H1 (cell line): ENCODE measurements around the gene GRAMD2A. TPM values are rescaled to one million over a fixed set of nuclear protein-coding genes. Genes with fewer than 3 reads are reported as not detected.
A peak's percentile ranks its signal among the peaks of the same experiment; 100 is the strongest.

Source experiments
- CTCF ChIA-PET: fragments of 300-600 bp; sonication (Branson Sonifier 250); formaldehyde crosslinking; loops from one replicate; lab custom pipeline; 2021; ENCODE audit not compliant: partially characterized antibody; lab: Charles Lee
- POLR2A ChIA-PET: fragments of 300-600 bp; sonication (Branson Sonifier 250); formaldehyde crosslinking; loops from one replicate; lab custom pipeline; 2021; ENCODE audit warnings: inconsistent platforms; ENCODE audit not compliant: partially characterized antibody; lab: Charles Lee
- DNase-seq, 2 experiments: peaks; one replicate each; pipeline versions ENCODE4 v3.0.0 to v3.0.0-alpha.2; 2010 to 2022; ENCODE audit warnings: low spot score in 2 of 2, low read depth in 1 of 2, mixed read lengths in 1 of 2
- FAIRE-seq: peaks from 2 replicates; lab custom pipeline; 2011; peaks lifted over from hg19 to GRCh38; lab: Jason Lieb, UNC
- H2AFZ ChIP-seq: 2 replicates; pipeline ENCODE4 v1.8.1; 2012; ENCODE audit warnings: low read length, inconsistent platforms
- H2AK5ac ChIP-seq: 2 replicates; pipeline ENCODE4 v1.6.1; 2013; ENCODE audit warnings: low read depth, low read length
- H2BK120ac ChIP-seq: replicated peaks from 2 replicates; pipeline ENCODE3; 2013; ENCODE audit warnings: low read depth, low read length, inconsistent platforms
- H2BK12ac ChIP-seq: 2 replicates; pipeline ENCODE4 v1.6.1; 2013; ENCODE audit warnings: low read depth, low read length
- H2BK15ac ChIP-seq: 2 replicates; pipeline ENCODE4 v1.6.1; 2013; ENCODE audit warnings: low read length
- H2BK20ac ChIP-seq: 2 replicates; pipeline ENCODE4 v1.6.1; 2013; ENCODE audit warnings: low read length
- H2BK5ac ChIP-seq: 2 replicates; pipeline ENCODE4 v1.6.1; 2013; ENCODE audit warnings: low read depth, low read length
- H3K14ac ChIP-seq: 2 replicates; pipeline ENCODE4 v1.6.1; 2013; ENCODE audit warnings: inconsistent platforms; ENCODE audit not compliant: insufficient read length
- H3K18ac ChIP-seq: 2 replicates; pipeline ENCODE4 v1.6.1; 2013; ENCODE audit warnings: low read length; ENCODE audit errors: extremely low read depth
- H3K23ac ChIP-seq: 2 replicates; pipeline ENCODE4 v1.6.1; 2013; ENCODE audit warnings: inconsistent platforms; ENCODE audit not compliant: insufficient read length
- H3K23me2 ChIP-seq: 2 replicates; pipeline ENCODE4 v1.6.1; 2013; ENCODE audit warnings: low read depth, low read length
- H3K27ac ChIP-seq: 2 replicates; pipeline ENCODE4 v1.6.1; 2011; ENCODE audit warnings: low read depth, low read length, inconsistent platforms
- H3K27me3 ChIP-seq, 4 experiments: replicated peaks in 1 of 4; 1 replicate in 1 of 4; 2 replicates in 3 of 4; pipeline versions ENCODE4 v1.6.1 to v1.8.1; 2011 to 2013; ENCODE audit warnings: low read length in 3 of 4, mild to moderate bottlenecking in 3 of 4, inconsistent platforms in 2 of 4, mixed read lengths in 2 of 4, moderate library complexity in 1 of 4; ENCODE audit not compliant: control insufficient read depth in 3 of 4, insufficient read depth in 3 of 4; ENCODE audit errors: extremely low read depth in 1 of 4
- H3K36me3 ChIP-seq, 4 experiments: 2 replicates each; pipeline versions ENCODE4 v1.6.1 to v1.8.1; 2011 to 2013; ENCODE audit warnings: mild to moderate bottlenecking in 4 of 4, low read length in 3 of 4, moderate library complexity in 2 of 4, control low read depth in 1 of 4, inconsistent platforms in 1 of 4; ENCODE audit not compliant: insufficient read depth in 4 of 4, control insufficient read depth in 2 of 4
- H3K4ac ChIP-seq: replicated peaks from 2 replicates; pipeline ENCODE3; 2013; ENCODE audit warnings: low read length, low read depth, mixed read lengths, inconsistent platforms; ENCODE audit not compliant: insufficient read length
- H3K4me1 ChIP-seq, 4 experiments: replicated peaks in 1 of 4; 1 replicate in 1 of 4; 2 replicates in 3 of 4; pipeline versions ENCODE4 v1.6.1 to v1.8.1; 2011 to 2013; ENCODE audit warnings: low read length in 3 of 4, inconsistent platforms in 2 of 4, mixed read lengths in 1 of 4; ENCODE audit not compliant: insufficient read depth in 4 of 4, control insufficient read depth in 3 of 4
- H3K4me2 ChIP-seq, 2 experiments: 2 replicates each; pipeline versions ENCODE4 v1.6.1 to v1.8.1; 2011 to 2013; ENCODE audit warnings: low read depth in 2 of 2, low read length in 2 of 2, control low read depth in 1 of 2, inconsistent platforms in 1 of 2, mild to moderate bottlenecking in 1 of 2; ENCODE audit not compliant: insufficient read depth in 1 of 2
- H3K4me3 ChIP-seq, 4 experiments: fragments of 200-600, 300-600 bp in 1 of 4; sonication (generic), shearing (Covaris generic), sonication (Bioruptor Twin) in 1 of 4; 2 replicates each; pipeline versions ENCODE4 v1.5.1 to v1.8.1; 2011 to 2016; ENCODE audit warnings: low read length in 4 of 4, low read depth in 3 of 4, control low read depth in 2 of 4, inconsistent platforms in 2 of 4, mild to moderate bottlenecking in 2 of 4, mixed read lengths in 1 of 4, moderate library complexity in 1 of 4; ENCODE audit not compliant: insufficient read depth in 2 of 4; ENCODE audit errors: extremely low read depth in 1 of 4
- H3K56ac ChIP-seq: replicated peaks from 2 replicates; pipeline ENCODE3; 2013; ENCODE audit warnings: low read depth, mild to moderate bottlenecking, mixed read lengths, low read length, inconsistent platforms; ENCODE audit not compliant: insufficient read length
- H3K79me1 ChIP-seq: 2 replicates; pipeline ENCODE4 v1.6.1; 2013; ENCODE audit warnings: low read depth, low read length, control low read depth
- H3K79me2 ChIP-seq, 2 experiments: 2 replicates each; pipeline versions ENCODE4 v1.6.1 to v1.8.1; 2012 to 2013; ENCODE audit warnings: low read length in 2 of 2, mild to moderate bottlenecking in 2 of 2, inconsistent platforms in 1 of 2; ENCODE audit not compliant: insufficient read depth in 2 of 2, control insufficient read depth in 1 of 2
- H3K9ac ChIP-seq, 4 experiments: replicated peaks in 1 of 4; 1 replicate in 1 of 4; 2 replicates in 3 of 4; pipeline versions ENCODE4 v1.6.1 to v1.8.1; 2011 to 2013; ENCODE audit warnings: low read depth in 3 of 4, low read length in 3 of 4, control low read depth in 2 of 4, mild to moderate bottlenecking in 2 of 4, moderate library complexity in 2 of 4, inconsistent platforms in 1 of 4; ENCODE audit errors: extremely low read depth in 1 of 4
- H3K9me3 ChIP-seq, 2 experiments: 2 replicates each; pipeline versions ENCODE4 v1.6.1 to v1.8.1; 2012 to 2013; ENCODE audit warnings: mild to moderate bottlenecking in 2 of 2, moderate library complexity in 2 of 2, control low read depth in 1 of 2, inconsistent platforms in 1 of 2, low read depth in 1 of 2, low read length in 1 of 2, mixed read lengths in 1 of 2; ENCODE audit not compliant: insufficient read depth in 2 of 2
- H4K20me1 ChIP-seq, 2 experiments: replicated peaks in 1 of 2; 2 replicates each; pipeline versions ENCODE3 to v1.8.1; 2011 to 2013; ENCODE audit warnings: inconsistent platforms in 2 of 2, low read length in 2 of 2, mild to moderate bottlenecking in 1 of 2; ENCODE audit not compliant: insufficient read depth in 2 of 2, control insufficient read depth in 1 of 2
- H4K5ac ChIP-seq: 2 replicates; pipeline ENCODE4 v1.6.1; 2013; ENCODE audit warnings: low read length, low read depth, mixed read lengths, inconsistent platforms; ENCODE audit not compliant: insufficient read length
- H4K8ac ChIP-seq: 2 replicates; pipeline ENCODE4 v1.8.0; 2013; ENCODE audit warnings: mild to moderate bottlenecking, moderate library complexity, low read length, inconsistent platforms; ENCODE audit not compliant: insufficient read depth; ENCODE audit errors: extremely low read depth
- H4K91ac ChIP-seq: replicated peaks from 2 replicates; pipeline ENCODE3; 2013; ENCODE audit warnings: low read length, mixed read lengths, inconsistent platforms; ENCODE audit not compliant: insufficient read length
- BACH1 ChIP-seq: IDR thresholded peaks from 2 replicates; pipeline ENCODE4 v1.6.1; 2012; ENCODE audit warnings: low read length, improper control_type of control experiment
- CHD2 ChIP-seq: IDR thresholded peaks from 2 replicates; pipeline ENCODE4 v1.6.1; 2012; ENCODE audit warnings: low read length, improper control_type of control experiment
- MAX ChIP-seq: IDR thresholded peaks from 2 replicates; pipeline ENCODE4 v1.6.1; 2012; ENCODE audit warnings: inconsistent platforms
- NANOG ChIP-seq: IDR thresholded peaks from 2 replicates; pipeline ENCODE4 v1.6.1; 2011; ENCODE audit warnings: low read length, low read depth, mild to moderate bottlenecking, inconsistent platforms; ENCODE audit not compliant: insufficient read depth, poor library complexity, severe bottlenecking
- PHF8 ChIP-seq: fragments of 200-600 bp; sonication (generic); conservative IDR thresholded peaks from 2 replicates; pipeline ENCODE4 v1.7.1; 2012; ENCODE audit warnings: low read depth, mild to moderate bottlenecking, inconsistent platforms, low read length, moderate library complexity
- RNF2 ChIP-seq: fragments of 200-900, 300-1000 bp; sonication (generic); IDR thresholded peaks from 2 replicates; pipeline ENCODE4 v1.7.1; 2016; ENCODE audit warnings: borderline replicate concordance, low read depth, mild to moderate bottlenecking, antibody characterized with exemption, low read length; ENCODE audit not compliant: poor library complexity, severe bottlenecking; ENCODE audit errors: missing control alignments
- SP2 ChIP-seq: IDR thresholded peaks from 2 replicates; pipeline ENCODE4 v1.6.1; 2012; ENCODE audit warnings: mild to moderate bottlenecking, low read length, inconsistent platforms
- WGBS, 2 experiments: shearing (Covaris generic) in 1 of 2; methylation state at CpG; one replicate each; pipeline versions ENCODE4 v1.1.6 to v1.1.7; 2013 to 2015; ENCODE audit warnings: low lambda C conversion rate in 2 of 2, mixed read lengths in 2 of 2, inconsistent platforms in 1 of 2, low coverage in 1 of 2, missing lambda C conversion rate in 1 of 2; ENCODE audit not compliant: insufficient replicate concordance in 2 of 2, insufficient coverage in 1 of 2, insufficient read length in 1 of 2; ENCODE audit errors: extremely low coverage in 1 of 2, missing lambda C conversion rate in 1 of 2; 5-methylcytosine and 5-hydroxymethylcytosine counted together
- polyA plus RNA-seq, 7 experiments: library from polyadenylated mRNA; depleted of rRNA in 3 of 7; stranded (reverse) in 5 of 7; unstranded in 2 of 7; fragments of >200 nt in 5 of 7; fragments of 200-250 nt in 2 of 7; gene quantifications; 1 replicate in 5 of 7; 2 replicates in 1 of 7; 4 replicates in 1 of 7; pipeline versions ENCODE4 v1.2.1 to v1.2.3, GENCODE V29; 2011 to 2013; ENCODE audit warnings: missing spikeins in 2 of 7, mixed read lengths in 2 of 7
- total RNA-seq: library from RNA; stranded (reverse); fragmentation: NEBNext Ultra II Directional; extraction: Animal tissue kit (Norgen Biotek cat#: 25700); gene quantifications from 2 replicates; pipeline ENCODE4 v1.2.1, GENCODE V29; 2021
- TF ChIP-seq, protein P1 (sequence below): IDR thresholded peaks from 2 replicates; pipeline ENCODE4 v1.6.1; 2012; ENCODE audit warnings: inconsistent platforms

GRAMD2A gene
- total and polyA plus RNA-seq, 2 of the 8 experiments (the other 6 are each of a cell fraction or from before 2014, with no cell fraction given), result 0.57 to 1.5 TPM

DNA sequence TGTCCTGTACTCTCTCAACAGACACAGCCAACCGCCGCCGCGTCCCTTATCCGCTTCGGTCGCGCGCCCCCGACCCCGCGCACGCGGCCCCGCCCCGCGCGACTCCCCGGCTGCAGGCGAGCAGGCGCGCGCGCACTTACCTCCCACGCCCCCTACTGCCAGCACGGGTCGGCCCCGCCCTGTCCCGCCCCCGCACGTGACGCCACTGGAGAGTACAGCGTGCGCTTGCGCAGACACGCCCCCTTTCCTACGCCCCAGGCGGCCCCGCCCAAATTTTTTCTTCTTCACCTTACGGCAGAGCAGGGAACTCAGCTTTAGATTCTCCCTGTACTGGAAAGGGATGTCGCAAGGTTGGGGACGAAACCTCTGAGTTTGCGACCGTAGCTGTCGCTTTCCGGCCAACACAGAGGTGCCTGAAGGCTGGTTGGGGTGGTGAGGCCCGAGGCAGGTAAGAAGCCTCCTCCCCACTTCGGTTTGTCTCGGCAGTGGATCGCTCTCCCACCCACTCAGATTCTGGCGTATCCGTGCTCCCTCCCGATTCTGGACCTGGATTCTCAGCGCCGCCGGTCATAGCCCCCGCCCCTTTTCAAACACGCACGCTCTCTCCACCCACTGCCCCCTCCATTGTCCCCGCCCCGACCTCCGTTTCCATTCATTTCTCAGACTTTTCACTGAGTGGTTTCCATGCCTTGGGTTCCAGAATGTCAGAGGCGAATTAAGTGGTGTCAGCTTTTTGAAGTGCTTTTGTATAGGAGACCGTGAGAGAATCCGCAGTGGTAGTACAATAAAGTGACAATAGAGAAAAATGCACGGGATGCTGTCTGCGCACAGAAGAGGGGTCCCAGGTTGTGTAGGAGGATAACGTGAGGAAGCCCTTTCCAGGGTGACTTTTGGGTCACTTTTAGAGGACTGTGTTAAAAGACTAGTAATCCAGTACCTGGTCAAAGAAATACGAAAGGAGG lies 79.3 kb downstream of the GRAMD2A start, which contains the start of the genes MYO9A and SENP8:
TSS of gene MYO9A (minus strand) at position 134 of the 962 bp plus-strand sequence. CDS start 71,587 bp downstream, outside the sequence.
TSS of gene SENP8 (plus strand) at position 387 of the 962 bp plus-strand sequence. CDS start 21,221 bp downstream, outside the sequence.
- Histone ChIP-seq H3K27me3 (no peaks in the 10 kb centered on the region; a peak in 1 of 7 replicates), H3K27ac (peak within 1 kb of the TSS; percentile 85), H2AFZ (peak within 1 kb of the TSS; percentile 74), H4K8ac (peak within 1 kb of the TSS; percentile 97; the same call in 1 of the 2 replicates), H3K9me3 (no peaks in the 10 kb centered on the region), H3K4me3 (peak within 1 kb of the TSS; percentile 80 to 96 (median 86)), H2BK20ac (no peak within 1 kb of the TSS), H3K79me1 (peaks cover 3% of the 10 kb centered on the region; the same call in 1 of the 2 replicates), H3K4me1 (peaks cover 0 to 3% (median 2%) of the 10 kb centered on the region in 4 experiments; a peak in 4 of 7 replicates), H4K91ac (peak within 1 kb of the TSS; percentile 99), H3K4ac (no peak within 1 kb of the TSS), H3K56ac (peak within 1 kb of the TSS; percentile 51), H3K36me3 (no peaks in the 10 kb centered on the region), H2BK5ac (peak within 1 kb of the TSS; percentile 92), H3K9ac (peak within 1 kb of the TSS; percentile 76 to 95 (median 88)), H2BK12ac (peak within 1 kb of the TSS; percentile 89; the same call in 1 of the 2 replicates), H4K20me1 (peaks cover 2 to 3% of the 10 kb centered on the region in 2 experiments), H2AK5ac (no peak within 1 kb of the TSS), H3K23ac (no peak within 1 kb of the TSS), H3K18ac (peak within 1 kb of the TSS; percentile 99; the same call in 1 of the 2 replicates), H3K14ac (no peak within 1 kb of the TSS), H3K79me2 (peaks cover 0 to 32% of the 10 kb centered on the region in 2 experiments; a peak in 2 of 4 replicates), H3K4me2 (peak within 1 kb of the TSS; percentile 79 to 93), H4K5ac (peak within 1 kb of the TSS; percentile 99), H3K23me2 (peaks cover 11% of the 10 kb centered on the region), H2BK120ac (no peak within 1 kb of the TSS), H2BK15ac (no peak within 1 kb of the TSS; the same call in 1 of the 2 replicates)
- ChIA-PET CTCF (interaction anchor here (0.6 to 1.5 kb wide), 2 partner anchors 15 to 312 kb away, joined by 3 read pairs; no protein-coding TSS in a partner anchor), POLR2A (interaction anchor here (0.8 to 1.9 kb wide), 5 partner anchors 10 to 80 kb away, joined by 3 to 6 read pairs (median 4); partner anchors contain the start of gene GRAMD2A)
- DNase-seq (peak; percentile 96 to 98), FAIRE-seq (peak; percentile 91)
- WGBS, 2 experiments, result 5% methylated on average over 26 of the region's 69 CpGs; no CpG with 5 or more reads in 1 of the 2 experiments
- TF ChIP-seq, protein P1, sequence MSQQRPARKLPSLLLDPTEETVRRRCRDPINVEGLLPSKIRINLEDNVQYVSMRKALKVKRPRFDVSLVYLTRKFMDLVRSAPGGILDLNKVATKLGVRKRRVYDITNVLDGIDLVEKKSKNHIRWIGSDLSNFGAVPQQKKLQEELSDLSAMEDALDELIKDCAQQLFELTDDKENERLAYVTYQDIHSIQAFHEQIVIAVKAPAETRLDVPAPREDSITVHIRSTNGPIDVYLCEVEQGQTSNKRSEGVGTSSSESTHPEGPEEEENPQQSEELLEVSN, result 0 out of 2 replicates have a peak, but pooled peaks have one; percentile 1
- TF ChIP-seq CHD2, result no peak
- no peak for TF ChIP-seq SP2
- TF ChIP-seq NANOG, result no peak
- TF ChIP-seq BACH1, result no peak
- TF ChIP-seq RNF2, result no peak
- peak; percentile 86 for TF ChIP-seq PHF8
- peak; percentile 60; the same call in 1 of the 2 replicates for TF ChIP-seq MAX
